GM23338 (cell line): ENCODE measurements around the gene HMGCLL1. TPM values are rescaled to one million over a fixed set of nuclear protein-coding genes. Genes with fewer than 3 reads are reported as not detected.

ENCODE experiments used
- ATAC-seq: fragments of 200-7000 bp; cut with Tn5 transposase; 3 replicates; pipeline ENCODE4 v1.9.1; 2020
- DNase-seq: peaks from one replicate; pipeline ENCODE4 v3.0.0-alpha.2; 2015; ENCODE audit warnings: low spot score
- H2AFZ ChIP-seq: fragments of 200-600 bp; sonication (generic); 2 replicates; pipeline ENCODE4 v1.8.0; 2016; ENCODE audit warnings: antibody characterized with exemption, mild to moderate bottlenecking, moderate library complexity
- H3F3A ChIP-seq: fragments of 200-600 bp; sonication (generic); replicated peaks from 2 replicates; pipeline ENCODE4 v1.8.0; 2017; ENCODE audit warnings: antibody characterized with exemption, mixed run types, low read depth
- H3K27ac ChIP-seq: fragments of 200-600 bp; sonication (generic); 2 replicates; pipeline ENCODE4 v1.6.1; 2016; ENCODE audit warnings: low read depth
- H3K27me3 ChIP-seq: fragments of 200-600 bp; sonication (generic); 2 replicates; pipeline ENCODE4 v1.8.0; 2016; ENCODE audit warnings: mild to moderate bottlenecking, mixed run types, moderate library complexity; ENCODE audit not compliant: insufficient read depth
- H3K36me3 ChIP-seq: fragments of 200-600 bp; sonication (generic); 2 replicates; pipeline ENCODE4 v1.8.0; 2016; ENCODE audit warnings: mild to moderate bottlenecking; ENCODE audit not compliant: insufficient read depth
- H3K4me1 ChIP-seq: fragments of 200-600 bp; sonication (generic); 2 replicates; pipeline ENCODE4 v1.8.0; 2016; ENCODE audit warnings: mild to moderate bottlenecking, moderate library complexity; ENCODE audit not compliant: insufficient read depth
- H3K4me2 ChIP-seq: fragments of 200-600 bp; sonication (generic); 2 replicates; pipeline ENCODE4 v1.7.1; 2017; ENCODE audit warnings: mixed run types
- H3K4me3 ChIP-seq: fragments of 200-600 bp; sonication (generic); 2 replicates; pipeline ENCODE4 v1.6.1; 2016; ENCODE audit warnings: mixed run types
- H3K79me2 ChIP-seq: fragments of 200-600 bp; sonication (generic); replicated peaks from 2 replicates; pipeline ENCODE4 v1.8.0; 2017; ENCODE audit warnings: mild to moderate bottlenecking; ENCODE audit not compliant: insufficient read depth
- H3K9me2 ChIP-seq: fragments of 200-600 bp; sonication (generic); 2 replicates; pipeline ENCODE4 v1.8.0; 2017; ENCODE audit not compliant: insufficient read depth
- H4K20me1 ChIP-seq: fragments of 200-600 bp; sonication (generic); replicated peaks from 2 replicates; pipeline ENCODE4 v1.8.0; 2017; ENCODE audit warnings: mild to moderate bottlenecking; ENCODE audit not compliant: insufficient read depth
- H3K27ac Mint-ChIP-seq: 2 replicates; pipeline ENCODE4 v1.8.0; 2020; ENCODE audit warnings: inconsistent platforms, mild to moderate bottlenecking, moderate library complexity, mixed read lengths
- H3K27me3 Mint-ChIP-seq: 3 replicates; pipeline ENCODE4 v1.8.0; 2022; ENCODE audit warnings: low read depth, mild to moderate bottlenecking, moderate library complexity, mixed read lengths, inconsistent platforms; ENCODE audit not compliant: insufficient read depth, poor library complexity
- H3K36me3 Mint-ChIP-seq: 3 replicates; pipeline ENCODE4 v1.8.0; 2021; ENCODE audit warnings: low read depth, mild to moderate bottlenecking, inconsistent platforms, moderate library complexity, mixed read lengths
- H3K4me1 Mint-ChIP-seq: 3 replicates; pipeline ENCODE4 v1.8.0; 2020; ENCODE audit warnings: mild to moderate bottlenecking, inconsistent platforms, mixed read lengths
- H3K4me3 Mint-ChIP-seq: 3 replicates; pipeline ENCODE4 v1.8.0; 2021; ENCODE audit warnings: moderate library complexity, mild to moderate bottlenecking, inconsistent platforms, mixed read lengths
- H3K9me3 Mint-ChIP-seq: 3 replicates; pipeline ENCODE4 v1.8.0; 2020; ENCODE audit warnings: moderate library complexity, mild to moderate bottlenecking, inconsistent platforms, mixed read lengths
- CREB1 ChIP-seq: fragments of 250-450 bp; sonication (Bioruptor Pico); IDR thresholded peaks from 2 replicates; pipeline ENCODE4 v1.5.0; 2020; ENCODE audit warnings: low read depth, mild to moderate bottlenecking, moderate library complexity
- EZH2 ChIP-seq: fragments of 200-600 bp; sonication (generic); IDR thresholded peaks from one replicate; pipeline ENCODE4 v1.8.0; 2017; ENCODE audit warnings: antibody characterized with exemption, mild to moderate bottlenecking, low read depth; ENCODE audit not compliant: unreplicated experiment
- EZH2phosphoT487 ChIP-seq: fragments of 200-600 bp; sonication (generic); IDR thresholded peaks from one replicate; pipeline ENCODE4 v1.8.1; 2018; ENCODE audit warnings: antibody characterized with exemption; ENCODE audit not compliant: unreplicated experiment
- JUNB ChIP-seq: IDR thresholded peaks from one replicate; pipeline ENCODE4 v1.6.1; 2016; ENCODE audit warnings: antibody characterized with exemption; ENCODE audit not compliant: unreplicated experiment
- NANOG ChIP-seq: IDR thresholded peaks from 2 replicates; pipeline ENCODE4 v1.6.1; 2016; ENCODE audit warnings: antibody characterized with exemption, borderline replicate concordance
- POLR2AphosphoS5 ChIP-seq: IDR thresholded peaks from 2 replicates; pipeline ENCODE4 v1.6.1; 2016; ENCODE audit warnings: antibody characterized with exemption, low read depth
- STAT1 ChIP-seq: IDR thresholded peaks from one replicate; pipeline ENCODE4 v1.6.1; 2016; ENCODE audit warnings: antibody characterized with exemption; ENCODE audit not compliant: unreplicated experiment
- ZNF114 ChIP-seq: fragments of 250-450 bp; sonication (Bioruptor Pico); IDR thresholded peaks from 2 replicates; pipeline ENCODE4 v1.5.0; 2020; ENCODE audit warnings: mild to moderate bottlenecking, moderate library complexity
- ZNF331 ChIP-seq: fragments of 250-450 bp; sonication (Bioruptor Pico); IDR thresholded peaks from 2 replicates; pipeline ENCODE4 v1.5.0; 2020; ENCODE audit warnings: low read depth, mild to moderate bottlenecking, moderate library complexity
- polyA plus RNA-seq: library from polyadenylated mRNA; unstranded; fragments of >200 nt; fragmentation: Nextera tagmentation; extraction: Ambion mirVana; gene quantifications from 2 replicates; pipeline ENCODE4 v1.2.1, GENCODE V29; 2016
- total RNA-seq: library from RNA; depleted of rRNA; stranded (reverse); fragments of >200 nt; shearing (Covaris generic); gene quantifications from 2 replicates; pipeline ENCODE4 v1.2.3, GENCODE V29; 2014
- TF ChIP-seq, protein P1 (sequence below): IDR thresholded peaks from 2 replicates; pipeline ENCODE4 v1.6.1; 2016; ENCODE audit warnings: antibody characterized with exemption
- TF ChIP-seq, protein P2 (sequence below): IDR thresholded peaks from one replicate; pipeline ENCODE4 v1.6.1; 2018; ENCODE audit warnings: antibody characterized with exemption; ENCODE audit not compliant: unreplicated experiment
- TF ChIP-seq, protein P3 (sequence below), 2 experiments: fragments of 200-600 bp in 1 of 2; sonication (generic) in 1 of 2; conservative IDR thresholded peaks; 2 replicates each; pipeline versions ENCODE4 v1.5.1 to v1.6.1; 2016 to 2017; ENCODE audit warnings: antibody characterized with exemption in 2 of 2, low read depth in 2 of 2, mild to moderate bottlenecking in 2 of 2, moderate library complexity in 1 of 2
- TF ChIP-seq, protein P4 (sequence below): fragments of 250-450 bp; sonication (Bioruptor Pico); IDR thresholded peaks from 2 replicates; pipeline ENCODE4 v1.5.0; 2020; ENCODE audit warnings: mild to moderate bottlenecking, moderate library complexity

Gene HMGCLL1
- total and polyA plus RNA-seq, 2 experiments from 2014 or later, result 0.24 TPM; not detected in 1

DNA sequence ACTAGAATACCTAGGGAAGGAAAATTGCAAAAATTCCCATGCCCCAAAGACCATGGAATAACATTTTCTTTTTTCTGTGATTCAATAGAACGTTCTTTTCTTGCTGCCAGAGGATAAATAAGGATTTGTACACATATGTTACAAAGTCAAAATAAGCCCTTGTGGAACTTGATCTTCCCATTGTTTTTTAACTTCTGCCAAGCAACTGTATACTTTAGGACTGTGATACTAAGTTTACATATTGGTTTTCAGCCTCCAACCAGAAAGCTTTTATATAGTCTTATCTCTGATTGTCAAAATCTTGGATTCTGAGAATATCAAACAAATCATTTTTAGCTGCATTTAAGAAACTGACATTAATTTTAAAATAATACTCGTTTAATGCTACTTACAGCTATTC, 84.6 kb downstream of the HMGCLL1 start:
- H4K20me1 ChIP-seq, result no peaks in the 10 kb centered on the region
- Mint-ChIP-seq H3K4me3 (no peak overlapping the region), H3K27ac (no peak overlapping the region), H3K4me1 (peaks cover 7% of the 10 kb centered on the region), H3K9me3 (no peaks in the 10 kb centered on the region), H3K27me3 (no peaks in the 10 kb centered on the region), H3K36me3 (no peaks in the 10 kb centered on the region)
- H3K9me2 ChIP-seq, result no peaks in the 10 kb centered on the region
- no peak overlapping the region for H3K4me3 ChIP-seq
- no peaks in the 10 kb centered on the region for H3K36me3 ChIP-seq
- no peaks in the 10 kb centered on the region for H3K79me2 ChIP-seq
- no peak overlapping the region for H3K27ac ChIP-seq
- no peak for DNase-seq
- TF ChIP-seq CREB1 (CRISPR knock-in tag) (no peak), EZH2 (no peak), ZNF114 (no peak), JUNB (no peak), EZH2phosphoT487 (no peak), ZNF331 (CRISPR knock-in tag) (no peak), NANOG (no peak), POLR2AphosphoS5 (no peak), STAT1 (no peak)
- TF ChIP-seq, protein P1, sequence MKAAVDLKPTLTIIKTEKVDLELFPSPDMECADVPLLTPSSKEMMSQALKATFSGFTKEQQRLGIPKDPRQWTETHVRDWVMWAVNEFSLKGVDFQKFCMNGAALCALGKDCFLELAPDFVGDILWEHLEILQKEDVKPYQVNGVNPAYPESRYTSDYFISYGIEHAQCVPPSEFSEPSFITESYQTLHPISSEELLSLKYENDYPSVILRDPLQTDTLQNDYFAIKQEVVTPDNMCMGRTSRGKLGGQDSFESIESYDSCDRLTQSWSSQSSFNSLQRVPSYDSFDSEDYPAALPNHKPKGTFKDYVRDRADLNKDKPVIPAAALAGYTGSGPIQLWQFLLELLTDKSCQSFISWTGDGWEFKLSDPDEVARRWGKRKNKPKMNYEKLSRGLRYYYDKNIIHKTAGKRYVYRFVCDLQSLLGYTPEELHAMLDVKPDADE, result no peak
- TF ChIP-seq, protein P2, sequence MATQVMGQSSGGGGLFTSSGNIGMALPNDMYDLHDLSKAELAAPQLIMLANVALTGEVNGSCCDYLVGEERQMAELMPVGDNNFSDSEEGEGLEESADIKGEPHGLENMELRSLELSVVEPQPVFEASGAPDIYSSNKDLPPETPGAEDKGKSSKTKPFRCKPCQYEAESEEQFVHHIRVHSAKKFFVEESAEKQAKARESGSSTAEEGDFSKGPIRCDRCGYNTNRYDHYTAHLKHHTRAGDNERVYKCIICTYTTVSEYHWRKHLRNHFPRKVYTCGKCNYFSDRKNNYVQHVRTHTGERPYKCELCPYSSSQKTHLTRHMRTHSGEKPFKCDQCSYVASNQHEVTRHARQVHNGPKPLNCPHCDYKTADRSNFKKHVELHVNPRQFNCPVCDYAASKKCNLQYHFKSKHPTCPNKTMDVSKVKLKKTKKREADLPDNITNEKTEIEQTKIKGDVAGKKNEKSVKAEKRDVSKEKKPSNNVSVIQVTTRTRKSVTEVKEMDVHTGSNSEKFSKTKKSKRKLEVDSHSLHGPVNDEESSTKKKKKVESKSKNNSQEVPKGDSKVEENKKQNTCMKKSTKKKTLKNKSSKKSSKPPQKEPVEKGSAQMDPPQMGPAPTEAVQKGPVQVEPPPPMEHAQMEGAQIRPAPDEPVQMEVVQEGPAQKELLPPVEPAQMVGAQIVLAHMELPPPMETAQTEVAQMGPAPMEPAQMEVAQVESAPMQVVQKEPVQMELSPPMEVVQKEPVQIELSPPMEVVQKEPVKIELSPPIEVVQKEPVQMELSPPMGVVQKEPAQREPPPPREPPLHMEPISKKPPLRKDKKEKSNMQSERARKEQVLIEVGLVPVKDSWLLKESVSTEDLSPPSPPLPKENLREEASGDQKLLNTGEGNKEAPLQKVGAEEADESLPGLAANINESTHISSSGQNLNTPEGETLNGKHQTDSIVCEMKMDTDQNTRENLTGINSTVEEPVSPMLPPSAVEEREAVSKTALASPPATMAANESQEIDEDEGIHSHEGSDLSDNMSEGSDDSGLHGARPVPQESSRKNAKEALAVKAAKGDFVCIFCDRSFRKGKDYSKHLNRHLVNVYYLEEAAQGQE, result no peak
- TF ChIP-seq, protein P3, sequence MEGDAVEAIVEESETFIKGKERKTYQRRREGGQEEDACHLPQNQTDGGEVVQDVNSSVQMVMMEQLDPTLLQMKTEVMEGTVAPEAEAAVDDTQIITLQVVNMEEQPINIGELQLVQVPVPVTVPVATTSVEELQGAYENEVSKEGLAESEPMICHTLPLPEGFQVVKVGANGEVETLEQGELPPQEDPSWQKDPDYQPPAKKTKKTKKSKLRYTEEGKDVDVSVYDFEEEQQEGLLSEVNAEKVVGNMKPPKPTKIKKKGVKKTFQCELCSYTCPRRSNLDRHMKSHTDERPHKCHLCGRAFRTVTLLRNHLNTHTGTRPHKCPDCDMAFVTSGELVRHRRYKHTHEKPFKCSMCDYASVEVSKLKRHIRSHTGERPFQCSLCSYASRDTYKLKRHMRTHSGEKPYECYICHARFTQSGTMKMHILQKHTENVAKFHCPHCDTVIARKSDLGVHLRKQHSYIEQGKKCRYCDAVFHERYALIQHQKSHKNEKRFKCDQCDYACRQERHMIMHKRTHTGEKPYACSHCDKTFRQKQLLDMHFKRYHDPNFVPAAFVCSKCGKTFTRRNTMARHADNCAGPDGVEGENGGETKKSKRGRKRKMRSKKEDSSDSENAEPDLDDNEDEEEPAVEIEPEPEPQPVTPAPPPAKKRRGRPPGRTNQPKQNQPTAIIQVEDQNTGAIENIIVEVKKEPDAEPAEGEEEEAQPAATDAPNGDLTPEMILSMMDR (conservative IDR thresholded peaks at IDR 0.05; ENCODE audit: low read depth in 2 of 2), result no peak
- TF ChIP-seq, protein P4, sequence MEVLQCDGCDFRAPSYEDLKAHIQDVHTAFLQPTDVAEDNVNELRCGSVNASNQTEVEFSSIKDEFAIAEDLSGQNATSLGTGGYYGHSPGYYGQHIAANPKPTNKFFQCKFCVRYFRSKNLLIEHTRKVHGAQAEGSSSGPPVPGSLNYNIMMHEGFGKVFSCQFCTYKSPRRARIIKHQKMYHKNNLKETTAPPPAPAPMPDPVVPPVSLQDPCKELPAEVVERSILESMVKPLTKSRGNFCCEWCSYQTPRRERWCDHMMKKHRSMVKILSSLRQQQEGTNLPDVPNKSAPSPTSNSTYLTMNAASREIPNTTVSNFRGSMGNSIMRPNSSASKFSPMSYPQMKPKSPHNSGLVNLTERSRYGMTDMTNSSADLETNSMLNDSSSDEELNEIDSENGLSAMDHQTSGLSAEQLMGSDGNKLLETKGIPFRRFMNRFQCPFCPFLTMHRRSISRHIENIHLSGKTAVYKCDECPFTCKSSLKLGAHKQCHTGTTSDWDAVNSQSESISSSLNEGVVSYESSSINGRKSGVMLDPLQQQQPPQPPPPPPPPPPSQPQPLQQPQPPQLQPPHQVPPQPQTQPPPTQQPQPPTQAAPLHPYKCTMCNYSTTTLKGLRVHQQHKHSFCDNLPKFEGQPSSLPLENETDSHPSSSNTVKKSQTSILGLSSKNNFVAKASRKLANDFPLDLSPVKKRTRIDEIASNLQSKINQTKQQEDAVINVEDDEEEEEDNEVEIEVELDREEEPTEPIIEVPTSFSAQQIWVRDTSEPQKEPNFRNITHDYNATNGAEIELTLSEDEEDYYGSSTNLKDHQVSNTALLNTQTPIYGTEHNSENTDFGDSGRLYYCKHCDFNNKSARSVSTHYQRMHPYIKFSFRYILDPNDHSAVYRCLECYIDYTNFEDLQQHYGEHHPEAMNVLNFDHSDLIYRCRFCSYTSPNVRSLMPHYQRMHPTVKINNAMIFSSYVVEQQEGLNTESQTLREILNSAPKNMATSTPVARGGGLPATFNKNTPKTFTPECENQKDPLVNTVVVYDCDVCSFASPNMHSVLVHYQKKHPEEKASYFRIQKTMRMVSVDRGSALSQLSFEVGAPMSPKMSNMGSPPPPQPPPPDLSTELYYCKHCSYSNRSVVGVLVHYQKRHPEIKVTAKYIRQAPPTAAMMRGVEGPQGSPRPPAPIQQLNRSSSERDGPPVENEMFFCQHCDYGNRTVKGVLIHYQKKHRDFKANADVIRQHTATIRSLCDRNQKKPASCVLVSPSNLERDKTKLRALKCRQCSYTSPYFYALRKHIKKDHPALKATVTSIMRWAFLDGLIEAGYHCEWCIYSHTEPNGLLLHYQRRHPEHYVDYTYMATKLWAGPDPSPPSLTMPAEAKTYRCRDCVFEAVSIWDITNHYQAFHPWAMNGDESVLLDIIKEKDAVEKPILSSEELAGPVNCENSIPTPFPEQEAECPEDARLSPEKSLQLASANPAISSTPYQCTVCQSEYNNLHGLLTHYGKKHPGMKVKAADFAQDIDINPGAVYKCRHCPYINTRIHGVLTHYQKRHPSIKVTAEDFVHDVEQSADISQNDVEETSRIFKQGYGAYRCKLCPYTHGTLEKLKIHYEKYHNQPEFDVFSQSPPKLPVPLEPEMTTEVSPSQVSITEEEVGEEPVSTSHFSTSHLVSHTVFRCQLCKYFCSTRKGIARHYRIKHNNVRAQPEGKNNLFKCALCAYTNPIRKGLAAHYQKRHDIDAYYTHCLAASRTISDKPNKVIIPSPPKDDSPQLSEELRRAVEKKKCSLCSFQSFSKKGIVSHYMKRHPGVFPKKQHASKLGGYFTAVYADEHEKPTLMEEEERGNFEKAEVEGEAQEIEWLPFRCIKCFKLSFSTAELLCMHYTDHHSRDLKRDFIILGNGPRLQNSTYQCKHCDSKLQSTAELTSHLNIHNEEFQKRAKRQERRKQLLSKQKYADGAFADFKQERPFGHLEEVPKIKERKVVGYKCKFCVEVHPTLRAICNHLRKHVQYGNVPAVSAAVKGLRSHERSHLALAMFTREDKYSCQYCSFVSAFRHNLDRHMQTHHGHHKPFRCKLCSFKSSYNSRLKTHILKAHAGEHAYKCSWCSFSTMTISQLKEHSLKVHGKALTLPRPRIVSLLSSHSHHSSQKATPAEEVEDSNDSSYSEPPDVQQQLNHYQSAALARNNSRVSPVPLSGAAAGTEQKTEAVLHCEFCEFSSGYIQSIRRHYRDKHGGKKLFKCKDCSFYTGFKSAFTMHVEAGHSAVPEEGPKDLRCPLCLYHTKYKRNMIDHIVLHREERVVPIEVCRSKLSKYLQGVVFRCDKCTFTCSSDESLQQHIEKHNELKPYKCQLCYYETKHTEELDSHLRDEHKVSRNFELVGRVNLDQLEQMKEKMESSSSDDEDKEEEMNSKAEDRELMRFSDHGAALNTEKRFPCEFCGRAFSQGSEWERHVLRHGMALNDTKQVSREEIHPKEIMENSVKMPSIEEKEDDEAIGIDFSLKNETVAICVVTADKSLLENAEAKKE (CRISPR knock-in tag), result no peak
- ATAC-seq, result no peak
- no peaks in the 10 kb centered on the region for H3F3A ChIP-seq
- H3K27me3 ChIP-seq, result no peaks in the 10 kb centered on the region
- H3K4me2 ChIP-seq, result no peak overlapping the region
- no peaks in the 10 kb centered on the region for H3K4me1 ChIP-seq
- no peak overlapping the region for H2AFZ ChIP-seq
